Ovary (tissue), 3 donors: ENCODE results near the gene TNS3.

ENCODE experiments used
- POLR2A ChIP-seq: fragments of 450-650 bp; IDR thresholded peaks from one replicate; pipeline ENCODE4 v1.6.1; 2017; ENCODE audit warnings: antibody characterized with exemption, mild to moderate bottlenecking, moderate library complexity
- TF ChIP-seq, protein P1 (sequence below), 3 donors: fragments of 450-650 bp in 2 of 3; fragments of 200-600 bp in 1 of 3; IDR thresholded peaks; one replicate each; pipeline versions ENCODE4 v1.5.1 to v1.8.0; 2016 to 2022; ENCODE audit warnings: antibody characterized with exemption in 3 of 3, mild to moderate bottlenecking in 1 of 3
- donor health status: DM: no; HTN: no; CAD: no.

- TF ChIP-seq, protein P1, sequence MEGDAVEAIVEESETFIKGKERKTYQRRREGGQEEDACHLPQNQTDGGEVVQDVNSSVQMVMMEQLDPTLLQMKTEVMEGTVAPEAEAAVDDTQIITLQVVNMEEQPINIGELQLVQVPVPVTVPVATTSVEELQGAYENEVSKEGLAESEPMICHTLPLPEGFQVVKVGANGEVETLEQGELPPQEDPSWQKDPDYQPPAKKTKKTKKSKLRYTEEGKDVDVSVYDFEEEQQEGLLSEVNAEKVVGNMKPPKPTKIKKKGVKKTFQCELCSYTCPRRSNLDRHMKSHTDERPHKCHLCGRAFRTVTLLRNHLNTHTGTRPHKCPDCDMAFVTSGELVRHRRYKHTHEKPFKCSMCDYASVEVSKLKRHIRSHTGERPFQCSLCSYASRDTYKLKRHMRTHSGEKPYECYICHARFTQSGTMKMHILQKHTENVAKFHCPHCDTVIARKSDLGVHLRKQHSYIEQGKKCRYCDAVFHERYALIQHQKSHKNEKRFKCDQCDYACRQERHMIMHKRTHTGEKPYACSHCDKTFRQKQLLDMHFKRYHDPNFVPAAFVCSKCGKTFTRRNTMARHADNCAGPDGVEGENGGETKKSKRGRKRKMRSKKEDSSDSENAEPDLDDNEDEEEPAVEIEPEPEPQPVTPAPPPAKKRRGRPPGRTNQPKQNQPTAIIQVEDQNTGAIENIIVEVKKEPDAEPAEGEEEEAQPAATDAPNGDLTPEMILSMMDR (IDR thresholded peaks at IDR 0.05) = no peak
- no peak for TF ChIP-seq POLR2A
Observed at GRCh38 chr7:47262881-47263280, 319.0 kb downstream of the TNS3 start.
